ENCODE measurements around the gene SLC35G1. TPM values are rescaled to one million over a fixed set of nuclear protein-coding genes. Genes with fewer than 3 reads are reported as not detected.

SLC35G1 gene
- total and polyA plus RNA-seq, 2 experiments from 2014 or later, result 5.3 to 6.2 TPM

DNA sequence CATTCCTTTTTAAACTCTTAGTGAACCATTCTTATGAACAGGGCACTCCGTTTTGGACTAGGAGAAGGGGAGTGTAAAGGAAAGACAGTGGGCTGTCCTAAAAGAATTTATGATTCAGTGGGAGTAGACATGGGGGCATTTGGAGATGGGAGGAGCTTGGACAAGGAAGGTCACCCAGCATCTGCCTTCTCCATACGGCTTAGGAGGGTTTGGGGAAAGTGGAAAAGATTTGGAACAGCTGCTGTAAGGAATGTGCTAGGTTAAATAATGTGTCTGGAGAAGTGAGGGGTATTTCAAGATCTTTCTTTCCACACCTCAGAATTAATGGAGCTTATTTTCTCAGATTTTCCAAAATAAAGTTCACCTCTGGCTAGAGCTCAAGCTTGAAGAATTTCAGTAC is 24.0 kb downstream of the SLC35G1 start:
- in situ Hi-C loops (cut with MboI), result loop anchor here (10.0 kb wide), 1 partner anchor 407 kb away; no protein-coding TSS in a partner anchor
- Histone ChIP-seq H3K4me1 (ENCODE audit: insufficient read depth) (no peaks in the 10 kb centered on the region), H2AFZ (no peak overlapping the region), H3K9me3 (ENCODE audit: low read depth) (no peaks in the 10 kb centered on the region), H3F3A (ENCODE audit: insufficient read depth) (no peaks in the 10 kb centered on the region), H4K20me1 (ENCODE audit: insufficient read depth) (no peaks in the 10 kb centered on the region), H3K27ac (no peak overlapping the region), H3K79me2 (ENCODE audit: insufficient read depth) (no peaks in the 10 kb centered on the region), H3K27me3 (replicated peaks; ENCODE audit: insufficient read depth) (no peaks in the 10 kb centered on the region), H3K9ac (no peak overlapping the region), H3K36me3 (ENCODE audit: low read depth) (no peaks in the 10 kb centered on the region), H3K9me2 (ENCODE audit: insufficient read depth) (no peaks in the 10 kb centered on the region), H3K4me3 (no peak overlapping the region), H3K4me2 (ENCODE audit: unreplicated experiment) (no peak overlapping the region)
- no peak for TF ChIP-seq EZH2 (IDR thresholded peaks at IDR 0.05; ENCODE audit: insufficient read depth, poor library complexity, severe bottlenecking)
- TF ChIP-seq EZH2phosphoT487 (IDR thresholded peaks at IDR 0.05; ENCODE audit: insufficient read depth, low read depth), result no peak
- no peak for DNase-seq
- WGBS, 2 experiments (ENCODE audit: low coverage in 1 of 2, low lambda C conversion rate in 2 of 2, missing lambda C conversion rate in 2 of 2), result 65 to 77% methylated on average over 2 of the region's 2 CpGs

DNA sequence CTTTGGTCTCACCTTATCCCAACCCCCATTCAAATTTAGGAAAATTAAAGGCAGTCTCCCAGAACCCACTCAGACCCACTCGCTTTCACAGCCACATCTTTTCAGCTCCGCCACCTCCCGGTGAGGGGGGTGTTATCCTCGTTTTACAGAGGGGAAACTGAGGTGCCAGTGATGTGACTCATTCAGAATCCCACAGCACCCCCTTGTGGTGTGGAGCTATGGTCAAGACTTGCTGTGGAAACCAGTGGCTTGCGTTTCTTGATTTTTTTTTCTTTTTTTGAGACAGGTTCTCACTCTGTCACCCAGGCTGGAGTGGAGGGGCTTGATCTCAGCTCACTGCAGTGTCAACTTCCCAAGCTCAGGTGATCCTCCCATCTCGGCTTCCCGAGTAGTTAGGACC is 27.6 kb downstream of the SLC35G1 start:
- H2AFZ ChIP-seq, result no peak overlapping the region
- H3K27ac ChIP-seq, result no peak overlapping the region
- no peaks in the 10 kb centered on the region for H3F3A ChIP-seq (ENCODE audit: insufficient read depth)
- H3K27me3 ChIP-seq (replicated peaks; ENCODE audit: insufficient read depth), result no peaks in the 10 kb centered on the region
- H3K9ac ChIP-seq, result no peak overlapping the region
- H3K4me2 ChIP-seq (ENCODE audit: unreplicated experiment), result no peak overlapping the region
- no peak for TF ChIP-seq EZH2 (IDR thresholded peaks at IDR 0.05; ENCODE audit: insufficient read depth, poor library complexity, severe bottlenecking)
- no peak for TF ChIP-seq EZH2phosphoT487 (IDR thresholded peaks at IDR 0.05; ENCODE audit: insufficient read depth, low read depth)
- H3K79me2 ChIP-seq (ENCODE audit: insufficient read depth), result no peaks in the 10 kb centered on the region
- WGBS, 2 experiments (ENCODE audit: low coverage in 1 of 2, low lambda C conversion rate in 2 of 2, missing lambda C conversion rate in 2 of 2), result 80 to 86% methylated on average over 7 of the region's 7 CpGs
- no peaks in the 10 kb centered on the region for H4K20me1 ChIP-seq (ENCODE audit: insufficient read depth)
- in situ Hi-C loops (cut with MboI), result no loop called here
- no peak overlapping the region for H3K4me3 ChIP-seq
- no peaks in the 10 kb centered on the region for H3K36me3 ChIP-seq (ENCODE audit: low read depth)
- H3K4me1 ChIP-seq (ENCODE audit: insufficient read depth), result no peaks in the 10 kb centered on the region
- H3K9me3 ChIP-seq (ENCODE audit: low read depth), result no peaks in the 10 kb centered on the region
- DNase-seq, result no peak
- H3K9me2 ChIP-seq (ENCODE audit: insufficient read depth), result no peaks in the 10 kb centered on the region

DNA sequence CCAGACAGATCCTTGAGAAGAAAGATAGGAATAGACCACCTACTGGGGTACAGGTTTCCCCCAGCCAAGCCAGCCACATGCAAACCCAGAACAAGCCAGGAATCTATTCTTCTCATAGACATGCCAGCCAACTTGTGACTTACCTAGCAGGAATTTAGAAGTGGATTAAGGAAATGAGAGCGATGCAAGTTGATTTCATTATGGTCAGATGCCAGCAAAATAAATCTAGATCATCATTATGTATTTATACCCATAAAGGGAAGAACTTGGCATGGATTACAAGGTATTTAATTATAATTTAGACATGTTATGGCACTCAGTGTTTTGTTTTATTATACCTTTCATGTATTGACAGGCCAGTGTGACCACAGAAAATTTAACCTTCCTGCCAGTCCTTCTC is 32.8 kb downstream of the SLC35G1 start:
- H3K4me3 ChIP-seq, result no peak overlapping the region
- no peaks in the 10 kb centered on the region for H3K36me3 ChIP-seq (ENCODE audit: low read depth)
- no peak overlapping the region for H2AFZ ChIP-seq
- H3K9ac ChIP-seq, result no peak overlapping the region
- no peaks in the 10 kb centered on the region for H3K27me3 ChIP-seq (replicated peaks; ENCODE audit: insufficient read depth)
- no peaks in the 10 kb centered on the region for H3F3A ChIP-seq (ENCODE audit: insufficient read depth)
- 88 to 91% methylated on average over 1 of the region's 1 CpG for whole genome bisulfite sequencing, 2 experiments (ENCODE audit: low coverage in 1 of 2, low lambda C conversion rate in 2 of 2, missing lambda C conversion rate in 2 of 2)
- H4K20me1 ChIP-seq (ENCODE audit: insufficient read depth), result no peaks in the 10 kb centered on the region
- no peak for TF ChIP-seq EZH2phosphoT487 (IDR thresholded peaks at IDR 0.05; ENCODE audit: insufficient read depth, low read depth)
- TF ChIP-seq EZH2 (IDR thresholded peaks at IDR 0.05; ENCODE audit: insufficient read depth, poor library complexity, severe bottlenecking), result no peak
- no peak overlapping the region for H3K27ac ChIP-seq
- H3K4me2 ChIP-seq (ENCODE audit: unreplicated experiment), result no peak overlapping the region
- no peaks in the 10 kb centered on the region for H3K9me3 ChIP-seq (ENCODE audit: low read depth)
- no peaks in the 10 kb centered on the region for H3K9me2 ChIP-seq (ENCODE audit: insufficient read depth)
- peak; percentile 24 for DNase-seq
- no peaks in the 10 kb centered on the region for H3K79me2 ChIP-seq (ENCODE audit: insufficient read depth)
- no peaks in the 10 kb centered on the region for H3K4me1 ChIP-seq (ENCODE audit: insufficient read depth)
- in situ Hi-C loops (cut with MboI), result no loop called here

DNA sequence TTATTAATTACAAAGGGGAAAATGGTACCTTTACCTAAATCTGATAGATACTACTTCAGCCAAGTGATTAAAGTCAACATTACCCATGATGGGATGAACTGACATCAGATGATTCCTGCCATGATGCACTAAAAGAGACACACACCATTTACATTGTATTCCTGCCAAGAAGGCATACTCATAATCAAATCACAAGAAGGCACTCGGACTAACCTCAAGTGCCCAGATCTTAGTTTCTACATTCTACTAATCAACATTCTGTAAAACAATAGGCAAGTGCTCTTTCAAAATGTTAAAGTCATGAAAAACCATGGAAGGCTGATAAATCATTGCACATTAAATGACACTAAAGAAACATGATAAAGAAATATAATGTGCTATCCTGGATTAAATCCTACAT is 44.4 kb downstream of the SLC35G1 start:
- no peaks in the 10 kb centered on the region for H4K20me1 ChIP-seq (ENCODE audit: insufficient read depth)
- no peak overlapping the region for H3K4me2 ChIP-seq (ENCODE audit: unreplicated experiment)
- WGBS, 2 experiments (ENCODE audit: low coverage in 1 of 2, low lambda C conversion rate in 2 of 2, missing lambda C conversion rate in 2 of 2), result 92 to 97% methylated on average over 1 of the region's 1 CpG
- H2AFZ ChIP-seq, result no peak overlapping the region
- no peaks in the 10 kb centered on the region for H3K9me2 ChIP-seq (ENCODE audit: insufficient read depth)
- no peak overlapping the region for H3K4me3 ChIP-seq
- DNase-seq, result no peak
- no peak overlapping the region for H3K27ac ChIP-seq
- no peaks in the 10 kb centered on the region for H3K9me3 ChIP-seq (ENCODE audit: low read depth)
- no peaks in the 10 kb centered on the region for H3F3A ChIP-seq (ENCODE audit: insufficient read depth)
- H3K79me2 ChIP-seq (ENCODE audit: insufficient read depth), result no peaks in the 10 kb centered on the region
- H3K9ac ChIP-seq, result no peak overlapping the region
- no peaks in the 10 kb centered on the region for H3K27me3 ChIP-seq (replicated peaks; ENCODE audit: insufficient read depth)
- no peaks in the 10 kb centered on the region for H3K4me1 ChIP-seq (ENCODE audit: insufficient read depth)
- in situ Hi-C loops (cut with MboI), result no loop called here
- no peak for TF ChIP-seq EZH2 (IDR thresholded peaks at IDR 0.05; ENCODE audit: insufficient read depth, poor library complexity, severe bottlenecking)
- no peak for TF ChIP-seq EZH2phosphoT487 (IDR thresholded peaks at IDR 0.05; ENCODE audit: insufficient read depth, low read depth)
- no peaks in the 10 kb centered on the region for H3K36me3 ChIP-seq (ENCODE audit: low read depth)

DNA sequence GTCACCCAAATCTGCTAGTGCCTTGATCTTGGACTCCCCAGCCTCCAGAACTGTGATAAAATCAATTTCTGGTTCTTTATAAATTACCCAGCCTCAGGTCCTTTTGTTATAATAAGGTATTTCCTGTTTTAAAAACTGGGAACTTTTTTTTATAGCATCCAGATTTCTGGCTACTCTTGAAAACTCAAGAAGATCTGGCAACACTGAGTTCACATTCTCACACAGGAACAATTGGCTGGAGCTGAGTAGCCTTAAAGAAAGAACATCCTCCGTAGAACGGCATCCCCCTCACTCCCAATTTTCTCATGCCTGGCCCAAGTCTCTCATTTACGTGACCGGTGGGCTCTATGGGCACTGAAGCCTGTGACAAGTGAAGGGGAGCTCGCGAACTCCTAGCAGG is 47.1 kb downstream of the SLC35G1 start:
- in situ Hi-C loops (cut with MboI), result no loop called here
- no peak overlapping the region for H3K9ac ChIP-seq
- no peaks in the 10 kb centered on the region for H3K27me3 ChIP-seq (replicated peaks; ENCODE audit: insufficient read depth)
- no peaks in the 10 kb centered on the region for H4K20me1 ChIP-seq (ENCODE audit: insufficient read depth)
- WGBS, 2 experiments (ENCODE audit: low coverage in 1 of 2, low lambda C conversion rate in 2 of 2, missing lambda C conversion rate in 2 of 2), result 62 to 63% methylated on average over 6 of the region's 6 CpGs
- no peak overlapping the region for H3K27ac ChIP-seq
- no peak overlapping the region for H3K4me2 ChIP-seq (ENCODE audit: unreplicated experiment)
- H3K4me3 ChIP-seq, result no peak overlapping the region
- no peaks in the 10 kb centered on the region for H3K9me2 ChIP-seq (ENCODE audit: insufficient read depth)
- DNase-seq, result no peak
- no peaks in the 10 kb centered on the region for H3K4me1 ChIP-seq (ENCODE audit: insufficient read depth)
- H3K9me3 ChIP-seq (ENCODE audit: low read depth), result no peaks in the 10 kb centered on the region
- H3K36me3 ChIP-seq (ENCODE audit: low read depth), result no peaks in the 10 kb centered on the region
- no peaks in the 10 kb centered on the region for H3K79me2 ChIP-seq (ENCODE audit: insufficient read depth)
- TF ChIP-seq EZH2phosphoT487 (IDR thresholded peaks at IDR 0.05; ENCODE audit: insufficient read depth, low read depth) (no peak), EZH2 (IDR thresholded peaks at IDR 0.05; ENCODE audit: insufficient read depth, poor library complexity, severe bottlenecking) (no peak)
- H2AFZ ChIP-seq, result no peak overlapping the region
- no peaks in the 10 kb centered on the region for H3F3A ChIP-seq (ENCODE audit: insufficient read depth)
